ENCODE measurements around the gene RMDN2.
"Not testable (repeated sequence)": the region's sequence is repeated elsewhere in the genome, so short reads cannot be mapped to it uniquely, and the experiment has no call there.

DNA sequence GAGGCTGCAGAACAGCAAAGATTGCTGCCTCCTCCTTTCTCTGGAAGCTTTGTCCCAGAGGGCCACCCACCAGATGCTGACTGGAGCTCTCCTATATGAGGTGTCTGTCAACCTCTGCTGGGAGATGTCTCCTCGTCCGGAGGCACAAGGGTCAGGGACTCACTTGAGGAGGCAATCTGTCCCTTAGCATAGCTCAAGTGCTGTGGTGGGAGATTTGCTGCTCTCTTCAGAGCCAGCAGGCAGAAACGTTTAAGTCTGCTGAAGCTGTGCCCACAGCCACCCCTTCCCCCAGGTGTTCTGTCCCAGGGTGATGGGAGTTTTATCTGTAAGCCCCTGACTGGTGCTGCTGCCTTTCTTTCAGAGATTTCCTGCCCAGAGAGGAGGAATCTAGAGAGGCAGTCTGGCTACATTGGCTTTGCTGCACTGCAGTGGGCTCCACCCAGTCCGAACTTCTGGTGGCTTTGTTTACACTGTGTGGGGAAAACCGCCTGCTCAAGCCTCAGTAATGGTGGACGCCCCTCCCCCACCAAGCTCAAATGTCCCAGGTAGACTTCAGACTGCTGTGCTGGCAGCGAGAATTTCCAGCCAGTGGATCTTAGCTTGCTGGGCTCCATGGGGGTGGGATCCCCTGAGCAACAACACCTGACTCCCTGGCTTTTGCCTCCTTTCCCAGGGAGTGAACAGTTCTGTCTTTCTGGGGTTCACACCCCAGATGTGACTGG lies 37.1 kb downstream of the RMDN2 start:
- TF ChIP-seq, protein P1, sequence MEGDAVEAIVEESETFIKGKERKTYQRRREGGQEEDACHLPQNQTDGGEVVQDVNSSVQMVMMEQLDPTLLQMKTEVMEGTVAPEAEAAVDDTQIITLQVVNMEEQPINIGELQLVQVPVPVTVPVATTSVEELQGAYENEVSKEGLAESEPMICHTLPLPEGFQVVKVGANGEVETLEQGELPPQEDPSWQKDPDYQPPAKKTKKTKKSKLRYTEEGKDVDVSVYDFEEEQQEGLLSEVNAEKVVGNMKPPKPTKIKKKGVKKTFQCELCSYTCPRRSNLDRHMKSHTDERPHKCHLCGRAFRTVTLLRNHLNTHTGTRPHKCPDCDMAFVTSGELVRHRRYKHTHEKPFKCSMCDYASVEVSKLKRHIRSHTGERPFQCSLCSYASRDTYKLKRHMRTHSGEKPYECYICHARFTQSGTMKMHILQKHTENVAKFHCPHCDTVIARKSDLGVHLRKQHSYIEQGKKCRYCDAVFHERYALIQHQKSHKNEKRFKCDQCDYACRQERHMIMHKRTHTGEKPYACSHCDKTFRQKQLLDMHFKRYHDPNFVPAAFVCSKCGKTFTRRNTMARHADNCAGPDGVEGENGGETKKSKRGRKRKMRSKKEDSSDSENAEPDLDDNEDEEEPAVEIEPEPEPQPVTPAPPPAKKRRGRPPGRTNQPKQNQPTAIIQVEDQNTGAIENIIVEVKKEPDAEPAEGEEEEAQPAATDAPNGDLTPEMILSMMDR (IDR thresholded peaks at IDR 0.05), result not testable (repeated sequence)
- TF ChIP-seq SIN3A (IDR thresholded peaks at IDR 0.05; ENCODE audit: borderline replicate concordance, insufficient read depth, low read depth, low read length); TCF7L2 (IDR thresholded peaks at IDR 0.05; ENCODE audit: low read depth, low read length): not testable (repeated sequence)
